Spinal cord (tissue), 10 donors: ENCODE measurements around the gene ACER2. TPM values are rescaled to one million over a fixed set of nuclear protein-coding genes. Genes with fewer than 3 reads are reported as not detected.
"Not testable (repeated sequence)": the region's sequence is repeated elsewhere in the genome, so short reads cannot be mapped to it uniquely, and the experiment has no call there.

Experiments
- DNase-seq, 6 donors: peaks; one replicate each; pipeline versions ENCODE4 v3.0.0 to v3.0.0-alpha.2; 2013 to 2015; ENCODE audit warnings: low spot score in 6 of 6, low read depth in 4 of 6
- H3K27ac ChIP-seq: one replicate; pipeline ENCODE4 v1.5.1; 2013; ENCODE audit warnings: low read depth, low read length, control low read depth
- H3K27me3 ChIP-seq: one replicate; pipeline ENCODE4 v1.6.1; 2013; ENCODE audit warnings: low read length; ENCODE audit not compliant: control insufficient read depth, insufficient read depth
- H3K36me3 ChIP-seq: one replicate; pipeline ENCODE4 v1.6.1; 2013; ENCODE audit warnings: low read length; ENCODE audit not compliant: control insufficient read depth, insufficient read depth
- H3K4me1 ChIP-seq: one replicate; pipeline ENCODE4 v1.6.1; 2013; ENCODE audit warnings: low read length; ENCODE audit not compliant: control insufficient read depth, insufficient read depth
- H3K4me3 ChIP-seq: one replicate; pipeline ENCODE4 v1.5.1; 2013; ENCODE audit warnings: low read depth, low read length, control low read depth
- H3K9me3 ChIP-seq: one replicate; pipeline ENCODE4 v1.6.1; 2013; ENCODE audit warnings: low read length; ENCODE audit not compliant: control insufficient read depth, insufficient read depth
- WGBS: methylation state at CpG from one replicate; pipeline ENCODE4 v1.1.5; 2013; ENCODE audit warnings: missing lambda C conversion rate; ENCODE audit not compliant: insufficient coverage; 5-methylcytosine and 5-hydroxymethylcytosine counted together
- polyA plus RNA-seq, 2 donors: library from polyadenylated mRNA; unstranded; fragments of 120-200 nt; gene quantifications; one replicate each; pipeline ENCODE4 v1.2.1, GENCODE V29; 2013; ENCODE audit not compliant: insufficient read length in 2 of 2
- total RNA-seq, 2 donors: library from RNA; depleted of rRNA in 1 of 2; stranded (reverse); fragments of 120-200 nt in 1 of 2; fragments of >200 nt in 1 of 2; gene quantifications; one replicate each; pipeline versions ENCODE4 v1.2.3 to v1.2.4, GENCODE V29; 2013 to 2014
- donor health status: healthy.

Gene ACER2
- total and polyA plus RNA-seq, 4 donors = 2.7 to 3.8 (median 3.0) TPM

DNA sequence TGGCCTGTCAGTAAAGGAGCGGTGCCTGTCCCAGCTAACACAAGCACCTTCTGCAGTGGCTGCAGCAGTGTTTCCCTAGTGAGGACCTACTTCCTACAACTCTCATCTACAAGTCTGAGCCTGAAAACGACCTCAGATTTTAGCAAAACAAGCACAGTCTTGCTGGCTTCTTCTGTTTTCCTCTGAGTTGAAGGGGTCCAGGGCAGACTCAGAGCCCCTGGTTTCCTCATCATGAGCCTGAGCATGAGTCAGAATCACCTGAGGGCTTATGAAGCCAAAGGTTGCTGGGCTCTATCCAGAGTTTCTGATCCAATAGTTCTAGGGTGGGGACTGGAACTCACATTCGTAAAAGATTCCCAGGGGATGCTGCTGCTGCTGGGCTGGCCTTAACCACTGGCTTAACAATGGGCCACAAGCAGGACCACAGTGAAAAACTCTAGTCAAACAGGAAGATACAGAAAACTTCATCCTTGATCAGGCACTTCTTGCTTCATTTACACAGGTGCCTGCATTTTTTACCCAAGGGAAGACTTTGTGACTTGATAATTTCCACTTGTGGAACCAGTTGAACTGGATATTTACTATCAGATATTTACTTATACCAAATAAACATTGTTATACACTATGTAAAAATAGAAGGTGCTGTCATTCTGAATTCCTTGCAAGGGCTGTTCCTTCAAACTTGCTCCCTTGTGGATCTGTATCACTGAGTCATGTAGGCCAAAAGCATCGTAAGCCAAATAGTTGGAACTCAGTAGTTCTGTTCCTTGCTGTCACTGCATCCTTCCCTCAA, 4.3 kb upstream of the ACER2 start:
- Histone ChIP-seq H3K27me3 (no peaks in the 10 kb centered on the region), H3K36me3 (no peaks in the 10 kb centered on the region), H3K9me3 (no peaks in the 10 kb centered on the region), H3K4me3 (no peak overlapping the region), H3K27ac (no peak overlapping the region), H3K4me1 (peaks cover 13% of the 10 kb centered on the region)
- 83% methylated on average over 4 of the region's 4 CpGs for WGBS
- DNase-seq = no peak

- no peaks in the 10 kb centered on the region for H3K9me3 ChIP-seq
- H3K4me3 ChIP-seq = no peak overlapping the region
- H3K27me3 ChIP-seq = no peaks in the 10 kb centered on the region
- DNase-seq = no peak
- WGBS = no CpG with 5 or more reads among the region's 1 CpG
- H3K27ac ChIP-seq = no peak overlapping the region
- H3K36me3 ChIP-seq = no peaks in the 10 kb centered on the region
- H3K4me1 ChIP-seq = peaks cover 14% of the 10 kb centered on the region
These were observed 3.0 kb upstream of the ACER2 start for GRCh38 chr9:19405771-19406170.

- DNase-seq = peak in 1 of 6 donors; percentile 7
- Histone ChIP-seq H3K27me3 (no peaks in the 10 kb centered on the region), H3K4me3 (peak overlapping the region; percentile 91), H3K36me3 (no peaks in the 10 kb centered on the region), H3K9me3 (no peaks in the 10 kb centered on the region), H3K4me1 (peaks cover 14% of the 10 kb centered on the region), H3K27ac (no peak overlapping the region)
- WGBS = 5% methylated on average over 18 of the region's 20 CpGs
These were observed 505 bp upstream of the ACER2 start for GRCh38 chr9:19408316-19408692.

DNA sequence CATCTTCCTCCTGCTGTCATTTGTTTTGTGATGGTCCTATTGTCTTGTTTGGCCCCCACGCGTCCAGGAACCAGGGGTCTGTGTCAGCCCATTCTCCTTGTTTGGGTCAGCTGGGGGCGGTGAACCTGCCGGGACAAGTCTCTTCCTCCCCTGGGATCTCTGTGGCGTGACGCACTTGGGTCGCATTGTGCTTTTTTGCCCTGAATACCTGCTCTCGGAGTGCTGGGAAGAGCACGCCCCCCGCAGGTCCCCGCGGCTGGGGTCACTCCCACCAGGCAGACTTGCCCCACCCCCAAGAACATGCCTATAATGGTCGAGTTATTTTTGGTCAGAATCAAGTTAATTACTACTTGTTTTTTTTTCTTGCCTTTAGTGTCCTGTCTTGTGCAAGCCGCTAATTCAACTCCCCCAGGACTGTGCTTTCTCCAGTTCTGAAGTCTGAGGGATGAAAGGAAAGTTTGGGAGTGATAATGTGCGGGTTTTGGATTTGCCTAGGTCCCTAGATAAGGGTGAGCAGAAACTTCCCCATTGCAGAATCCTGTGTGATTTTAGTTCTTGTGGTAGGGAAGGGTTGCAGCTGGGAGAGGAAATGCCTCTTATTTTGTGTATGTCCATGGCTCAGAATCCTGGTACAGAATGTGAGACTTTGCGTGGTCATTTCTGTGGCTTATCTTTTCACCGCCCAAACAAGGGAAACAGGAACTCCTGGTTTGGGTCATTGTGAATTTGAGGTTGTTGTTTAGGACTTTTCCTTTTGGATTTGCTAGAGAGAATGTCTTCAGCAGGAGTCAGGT, 789 bp downstream of the ACER2 start:
- peak overlapping the region; percentile 91 for H3K4me3 ChIP-seq
- no peaks in the 10 kb centered on the region for H3K27me3 ChIP-seq
- no peaks in the 10 kb centered on the region for H3K9me3 ChIP-seq
- H3K36me3 ChIP-seq = no peaks in the 10 kb centered on the region
- H3K4me1 ChIP-seq = peaks cover 14% of the 10 kb centered on the region
- DNase-seq = peak in 1 of 6 donors; percentile 5
- peak overlapping the region; percentile 65 for H3K27ac ChIP-seq
- WGBS = 11% methylated on average over 10 of the region's 17 CpGs

GRCh38 chr9:19410195-19410503, 1.3 kb downstream of the ACER2 start:
- no peak for DNase-seq
- Histone ChIP-seq H3K4me1 (peaks cover 14% of the 10 kb centered on the region), H3K9me3 (no peaks in the 10 kb centered on the region), H3K4me3 (no peak overlapping the region), H3K27ac (no peak overlapping the region), H3K36me3 (no peaks in the 10 kb centered on the region), H3K27me3 (no peaks in the 10 kb centered on the region)
- no CpG with 5 or more reads among the region's 2 CpGs for WGBS

GRCh38 chr9:19410594-19410993, 1.8 kb downstream of the ACER2 start:
- no peaks in the 10 kb centered on the region for H3K27me3 ChIP-seq
- no peak overlapping the region for H3K27ac ChIP-seq
- peaks cover 14% of the 10 kb centered on the region for H3K4me1 ChIP-seq
- H3K9me3 ChIP-seq = no peaks in the 10 kb centered on the region
- no peak overlapping the region for H3K4me3 ChIP-seq
- WGBS = 100% methylated on average over 2 of the region's 2 CpGs
- no peaks in the 10 kb centered on the region for H3K36me3 ChIP-seq
- no peak for DNase-seq

- no peak overlapping the region for H3K27ac ChIP-seq
- 100% methylated on average over 4 of the region's 8 CpGs for WGBS
- H3K4me3 ChIP-seq = no peak overlapping the region
- no peak for DNase-seq
- no peaks in the 10 kb centered on the region for H3K36me3 ChIP-seq
- no peaks in the 10 kb centered on the region for H3K27me3 ChIP-seq
- H3K4me1 ChIP-seq = peaks cover 14% of the 10 kb centered on the region
- H3K9me3 ChIP-seq = no peaks in the 10 kb centered on the region
These were observed 2.5 kb downstream of the ACER2 start for GRCh38 chr9:19411316-19411715.

GRCh38 chr9:19413456-19413855, 4.6 kb downstream of the ACER2 start:
- H3K27me3 ChIP-seq, H3K36me3 ChIP-seq, H3K9me3 ChIP-seq, DNase-seq, H3K4me3 ChIP-seq, H3K27ac ChIP-seq: not testable (repeated sequence)
- H3K4me1 ChIP-seq = peaks cover 11% of the 10 kb centered on the region
- WGBS = 93% methylated on average over 3 of the region's 3 CpGs

GRCh38 chr9:19416143-19416542, 7.3 kb downstream of the ACER2 start:
- Histone ChIP-seq H3K4me1 (no peaks in the 10 kb centered on the region), H3K27me3 (no peaks in the 10 kb centered on the region), H3K27ac (no peak overlapping the region), H3K9me3 (no peaks in the 10 kb centered on the region), H3K36me3 (no peaks in the 10 kb centered on the region), H3K4me3 (no peak overlapping the region)
- DNase-seq = no peak
- WGBS = no CpG with 5 or more reads among the region's 2 CpGs

GRCh38 chr9:19420877-19421276, 12.1 kb downstream of the ACER2 start:
- no peaks in the 10 kb centered on the region for H3K4me1 ChIP-seq
- DNase-seq = no peak
- no peaks in the 10 kb centered on the region for H3K9me3 ChIP-seq
- no CpG with 5 or more reads among the region's 1 CpG for WGBS
- no peaks in the 10 kb centered on the region for H3K27me3 ChIP-seq
- H3K36me3 ChIP-seq = no peaks in the 10 kb centered on the region
- no peak overlapping the region for H3K4me3 ChIP-seq
- H3K27ac ChIP-seq = no peak overlapping the region
